SH-SY5Y (cell line): ENCODE data around the gene HSPB7.

ENCODE experiments used
- GATA2 ChIP-seq: IDR thresholded peaks from 2 replicates; pipeline ENCODE4 v1.6.1; 2011; ENCODE audit warnings: mild to moderate bottlenecking, low read depth, low read length
- GATA3 ChIP-seq: IDR thresholded peaks from 2 replicates; pipeline ENCODE4 v1.6.1; 2011; ENCODE audit warnings: low read depth, mild to moderate bottlenecking, low read length, moderate library complexity

The HSPB7 gene

DNA sequence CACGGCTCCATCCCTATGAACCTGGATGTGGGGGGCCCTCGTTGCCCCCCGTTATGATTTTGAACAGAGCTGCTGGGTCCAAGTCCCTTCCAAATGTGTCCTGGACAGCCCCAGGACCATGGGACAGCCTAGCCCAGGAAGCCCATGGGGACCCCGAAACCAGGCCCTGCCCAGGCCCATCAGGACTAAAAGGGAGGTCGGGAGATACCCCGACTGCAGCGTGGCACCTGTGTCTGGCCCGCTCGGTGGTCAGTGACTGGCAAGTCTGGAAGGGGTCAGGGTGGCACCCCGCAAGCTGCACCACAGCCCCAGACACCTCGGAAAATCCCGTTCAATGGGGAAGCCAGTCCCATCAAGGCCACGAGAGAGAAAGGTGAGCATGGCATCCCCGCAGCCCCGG, 24.2 kb downstream of the HSPB7 start:
- TF ChIP-seq GATA2 (no peak), GATA3 (no peak)

DNA sequence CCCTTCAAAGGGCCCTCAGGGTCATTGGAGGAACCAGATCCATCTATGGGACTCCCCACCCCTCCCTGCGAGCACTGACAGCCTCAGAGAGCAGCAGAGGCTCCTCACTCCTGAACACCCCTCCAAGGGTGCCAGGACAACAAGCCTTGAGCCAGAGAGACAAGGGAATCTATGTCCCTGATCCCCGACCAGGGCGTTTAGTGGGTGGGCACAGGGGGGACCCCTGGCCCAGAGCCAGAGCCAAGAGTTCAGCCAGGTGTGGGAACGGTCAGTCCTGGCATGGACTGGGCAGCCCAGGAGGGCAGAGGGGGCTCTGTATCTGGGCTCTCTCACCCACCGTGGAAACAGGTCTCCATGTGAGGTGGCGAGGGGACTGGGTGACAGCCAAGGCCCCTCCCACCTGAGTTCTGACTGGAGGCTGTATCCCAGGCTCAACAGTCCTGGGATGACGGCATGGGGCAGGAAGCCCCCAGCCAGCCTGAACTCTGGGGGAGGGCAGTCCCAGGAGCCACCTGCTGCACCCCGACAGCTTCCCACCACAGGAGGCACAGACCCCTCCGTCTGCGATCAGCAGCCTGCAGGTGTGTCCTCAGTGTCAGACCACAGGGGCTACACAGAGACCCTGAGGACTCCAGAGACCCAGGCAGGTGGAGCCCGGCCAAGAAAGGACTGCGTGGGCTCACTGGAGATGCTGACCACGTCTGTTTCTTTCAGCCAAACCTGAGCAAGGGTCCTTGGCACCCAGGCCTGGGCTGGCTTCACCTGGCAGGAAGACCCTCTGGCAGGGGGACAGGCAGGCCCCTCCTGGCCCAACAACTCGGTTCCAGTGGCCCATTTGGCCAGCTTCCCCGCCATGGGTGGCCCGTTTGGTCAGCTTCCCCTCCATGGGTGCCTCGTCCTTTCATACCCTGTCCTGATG, 25.0 kb downstream of the HSPB7 start:
- TF ChIP-seq GATA3 (no peak), GATA2 (no peak)

- no peak for TF ChIP-seq GATA2
- no peak for TF ChIP-seq GATA3
These were observed 25.7 kb downstream of the HSPB7 start for GRCh38 chr1:15992187-15992553.

- TF ChIP-seq GATA3: no peak
- TF ChIP-seq GATA2: no peak
These were observed 26.2 kb downstream of the HSPB7 start for GRCh38 chr1:15991427-15992186.

DNA sequence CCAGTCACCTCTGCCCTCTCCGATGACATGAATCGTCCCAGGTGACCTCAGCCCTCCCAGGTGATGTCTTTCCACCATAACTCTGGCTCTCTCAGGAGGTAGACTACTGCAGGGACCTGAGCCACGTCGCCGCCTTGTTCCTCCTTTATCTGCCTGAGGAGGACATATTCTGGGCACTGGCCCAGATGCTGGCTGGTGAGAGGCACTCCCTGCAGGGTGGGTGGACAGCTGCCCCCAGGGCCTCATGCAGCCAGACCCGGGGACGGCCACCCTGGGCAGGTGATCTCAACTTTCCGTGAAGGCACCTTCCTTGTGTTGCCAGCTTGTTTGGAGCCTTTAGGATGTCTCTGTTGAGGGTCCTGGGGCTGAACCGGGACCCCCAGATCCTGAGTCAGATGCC, 28.1 kb downstream of the HSPB7 start:
- TF ChIP-seq GATA3 (no peak), GATA2 (no peak)

DNA sequence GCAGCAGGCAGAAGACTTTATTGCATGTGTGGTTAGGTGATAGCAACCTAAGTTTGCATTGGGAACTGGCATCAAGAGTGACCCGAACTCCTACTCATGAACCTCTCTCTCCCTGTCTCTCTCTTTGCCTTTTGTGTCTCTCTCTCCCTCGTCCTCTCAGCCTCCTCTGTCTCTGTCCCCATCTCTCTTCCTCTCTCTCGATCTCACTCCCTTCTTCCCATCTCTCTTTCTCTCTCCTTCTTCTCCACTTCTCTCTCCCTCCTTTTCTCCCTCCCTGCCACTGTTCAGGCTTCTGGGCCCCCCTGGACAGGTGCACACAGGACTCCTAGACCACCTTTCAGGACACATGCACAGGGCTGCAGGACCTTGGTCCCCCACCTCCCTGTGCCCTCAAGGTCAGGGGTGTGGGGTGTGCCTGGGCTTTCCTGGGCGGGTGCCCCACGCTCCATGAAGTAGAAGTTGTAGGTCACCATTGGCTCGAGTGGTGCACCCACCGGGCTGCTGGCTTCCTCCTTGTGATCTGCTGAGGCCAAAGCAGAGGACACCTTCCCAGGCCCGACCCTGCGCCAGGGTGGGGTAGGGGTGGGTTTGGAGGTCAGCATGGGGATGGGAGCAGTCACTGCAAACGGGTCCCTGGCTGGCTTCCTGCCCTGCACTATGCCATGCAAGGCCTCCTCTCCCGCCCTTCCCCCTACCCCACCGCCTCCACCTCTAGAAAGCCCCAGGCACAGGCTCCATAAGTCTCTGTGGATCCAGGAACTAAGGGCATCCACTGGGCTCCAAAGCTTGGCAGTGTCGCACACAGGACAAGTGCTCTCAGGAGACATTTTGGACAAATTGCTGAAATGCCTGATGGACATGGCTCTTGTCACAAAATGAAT, 28.7 kb downstream of the HSPB7 start:
- TF ChIP-seq GATA2 (no peak), GATA3 (no peak)

- TF ChIP-seq GATA2 (no peak), GATA3 (no peak)
These were observed 32.1 kb downstream of the HSPB7 start for GRCh38 chr1:15985611-15986297.

- TF ChIP-seq GATA3 (no peak), GATA2 (no peak)
These were observed 34.6 kb downstream of the HSPB7 start for GRCh38 chr1:15983275-15983674.

GRCh38 chr1:15981679-15982078, 36.2 kb downstream of the HSPB7 start:
- TF ChIP-seq GATA2: no peak
- TF ChIP-seq GATA3: no peak

DNA sequence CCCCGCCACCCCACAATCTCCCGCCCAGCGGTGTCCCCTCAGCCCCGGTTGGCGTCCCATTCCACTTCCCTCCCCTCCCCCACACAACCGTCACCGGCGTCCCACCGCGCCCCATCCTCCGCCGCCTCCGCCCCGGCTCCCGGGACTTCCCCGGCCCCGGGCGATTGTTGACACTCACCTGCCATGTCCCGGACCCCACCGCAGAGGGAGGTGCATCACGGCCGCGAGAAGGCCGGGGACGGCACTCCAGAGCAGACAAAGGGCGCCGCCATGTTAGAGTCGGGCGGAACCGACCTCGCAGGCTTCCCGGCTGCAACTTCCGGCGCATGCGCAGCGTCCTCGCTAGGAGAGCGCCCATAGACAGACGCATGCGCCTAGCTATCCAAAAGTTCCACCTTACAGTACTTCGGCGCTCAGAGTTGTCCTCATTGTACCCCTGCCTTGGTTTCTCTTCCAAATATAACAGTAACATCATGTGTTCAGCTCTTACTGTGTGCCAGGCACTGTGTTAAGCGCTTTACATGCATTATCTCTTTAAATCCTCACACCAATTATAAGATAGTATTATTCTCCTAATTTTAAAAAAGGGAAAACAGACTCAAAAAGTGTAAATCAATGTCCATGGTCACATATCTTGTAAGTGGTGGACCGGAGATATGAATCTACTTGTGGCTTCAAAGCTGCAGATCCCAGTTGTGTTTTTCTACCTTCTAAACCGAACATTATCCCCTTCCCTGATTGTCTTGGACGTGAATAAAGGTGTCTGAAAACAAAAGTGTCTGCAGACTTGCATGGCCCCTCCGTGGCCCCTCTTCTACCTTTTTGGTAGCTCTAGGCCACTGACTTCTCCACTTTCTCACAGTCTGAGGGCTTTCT, 41.8 kb downstream of the HSPB7 start, which contains the start of gene ZBTB17:
ZBTB17 (minus strand) TSS at position 297 of the 876 bp plus-strand sequence. CDS start 27,606 bp downstream, outside the sequence.
- no peak for TF ChIP-seq GATA3
- TF ChIP-seq GATA2: no peak

DNA sequence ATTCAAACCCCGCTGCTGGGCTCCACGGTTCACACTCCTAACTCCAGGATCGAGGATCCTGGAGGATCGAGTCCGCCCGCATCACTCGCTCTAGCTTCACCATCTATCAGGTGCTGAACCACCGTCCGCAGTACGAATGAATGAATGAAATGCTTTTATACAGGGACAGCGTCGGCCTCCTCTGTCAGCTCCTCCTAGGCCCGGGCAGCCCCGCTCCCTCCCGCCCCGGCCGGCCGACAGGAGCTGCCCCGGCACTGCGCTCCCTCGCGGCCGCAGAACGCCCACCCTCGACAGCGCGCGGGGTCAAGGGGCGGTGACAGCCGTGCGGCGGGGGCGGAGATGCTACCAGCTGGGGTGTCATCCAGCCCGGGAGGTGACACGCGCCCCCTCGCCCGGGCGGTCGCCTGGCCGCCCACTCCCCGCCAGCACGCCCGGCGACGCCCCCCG, 42.5 kb downstream of the HSPB7 start:
- TF ChIP-seq GATA3 (no peak), GATA2 (no peak)

- TF ChIP-seq GATA3 (no peak), GATA2 (no peak)
These were observed 43.0 kb downstream of the HSPB7 start for GRCh38 chr1:15974855-15975254.
